Tibial artery (tissue), 4 donors: ENCODE results near the gene ARHGAP8.

ENCODE experiments used
- DNase-seq, 2 donors: peaks; one replicate each; pipeline ENCODE4 v3.0.0-alpha.2; 2019
- H3K27ac ChIP-seq, 2 donors: fragments of 200-600 bp; sonication (generic) in 1 of 2; 1 replicate in 1 of 2; 2 replicates in 1 of 2; pipeline ENCODE4 v1.5.1; 2018 to 2019; ENCODE audit warnings: mild to moderate bottlenecking in 1 of 2
- H3K27me3 ChIP-seq, 2 donors: fragments of 200-600 bp; sonication (generic) in 1 of 2; one replicate each; pipeline versions ENCODE4 v1.5.1 to v1.6.0; 2016 to 2019
- H3K36me3 ChIP-seq, 3 donors: fragments of 200-600 bp; sonication (generic) in 2 of 3; one replicate each; pipeline ENCODE4 v1.5.1; 2016 to 2019; ENCODE audit warnings: mild to moderate bottlenecking in 2 of 3
- H3K4me1 ChIP-seq, 4 donors: fragments of 200-600 bp; sonication (generic) in 2 of 4; 1 replicate in 3 of 4; 2 replicates in 1 of 4; pipeline ENCODE4 v1.5.1; 2016 to 2019
- H3K4me3 ChIP-seq, 2 donors: fragments of 200-600 bp; sonication (generic) in 1 of 2; 1 replicate in 1 of 2; 2 replicates in 1 of 2; pipeline ENCODE4 v1.5.1; 2018 to 2019; ENCODE audit warnings: mild to moderate bottlenecking in 2 of 2
- H3K9me3 ChIP-seq, 3 donors: fragments of 200-600 bp; sonication (generic) in 1 of 3; one replicate each; pipeline ENCODE4 v1.5.1; 2016 to 2019
- CTCF ChIP-seq, 2 experiments: fragments of 200-600 bp in 1 of 2; fragments of 450-650 bp in 1 of 2; IDR thresholded peaks; one replicate each; pipeline ENCODE4 v1.5.1; 2017 to 2019; ENCODE audit warnings: antibody characterized with exemption in 2 of 2, mild to moderate bottlenecking in 1 of 2, moderate library complexity in 1 of 2
- intact Hi-C: fragments of 100-400 bp; cut with DNase I; formaldehyde crosslinking; loops from one replicate; pipeline ENCODE4 v1.15.0; 2023; ENCODE audit warnings: low total_unique reads

ARHGAP8 gene

GRCh38 chr22:44764974-44765373, 12.6 kb downstream of the ARHGAP8 start:
- Histone ChIP-seq H3K36me3 (no peaks in the 10 kb centered on the region), H3K4me1 (peaks cover 0 to 9% (median 0%) of the 10 kb centered on the region in 4 donors), H3K9me3 (no peaks in the 10 kb centered on the region), H3K4me3 (no peak overlapping the region), H3K27ac (no peak overlapping the region), H3K27me3 (peaks cover 0 to 4% of the 10 kb centered on the region in 2 donors)
- no peak for DNase-seq
- TF ChIP-seq CTCF (IDR thresholded peaks at IDR 0.05), result no peak
- intact Hi-C loops, result no loop called here

- no peak for TF ChIP-seq CTCF (IDR thresholded peaks at IDR 0.05)
- Histone ChIP-seq H3K27ac (no peak overlapping the region), H3K9me3 (no peaks in the 10 kb centered on the region), H3K4me1 (peaks cover 0 to 9% (median 0%) of the 10 kb centered on the region in 4 donors), H3K4me3 (no peak overlapping the region), H3K27me3 (peaks cover 0 to 4% of the 10 kb centered on the region in 2 donors), H3K36me3 (no peaks in the 10 kb centered on the region)
- no peak for DNase-seq
- intact Hi-C loops, result no loop called here
Measured at GRCh38 chr22:44765571-44766285, 13.4 kb downstream of the ARHGAP8 start.

- DNase-seq, result no peak
- intact Hi-C loops, result no loop called here
- no peaks in the 10 kb centered on the region for H3K27me3 ChIP-seq
- no peaks in the 10 kb centered on the region for H3K9me3 ChIP-seq
- TF ChIP-seq CTCF (IDR thresholded peaks at IDR 0.05), result no peak
- no peaks in the 10 kb centered on the region for H3K4me1 ChIP-seq
- no peak overlapping the region for H3K27ac ChIP-seq
- H3K4me3 ChIP-seq, result no peak overlapping the region
- no peaks in the 10 kb centered on the region for H3K36me3 ChIP-seq
Measured at GRCh38 chr22:44773082-44773481, 20.7 kb downstream of the ARHGAP8 start.

GRCh38 chr22:44775862-44776261, 23.5 kb downstream of the ARHGAP8 start:
- TF ChIP-seq CTCF (IDR thresholded peaks at IDR 0.05), result no peak
- no peak overlapping the region for H3K27ac ChIP-seq
- H3K4me3 ChIP-seq, result no peak overlapping the region

GRCh38 chr22:44776605-44777363, 24.4 kb downstream of the ARHGAP8 start:
- H3K4me1 ChIP-seq, result no peaks in the 10 kb centered on the region
- H3K36me3 ChIP-seq, result no peaks in the 10 kb centered on the region
- DNase-seq, result no peak
- H3K27ac ChIP-seq, result no peak overlapping the region
- H3K4me3 ChIP-seq, result no peak overlapping the region
- peaks cover 0 to 13% of the 10 kb centered on the region in 2 donors for H3K27me3 ChIP-seq
- no peak for TF ChIP-seq CTCF (IDR thresholded peaks at IDR 0.05)
- intact Hi-C loops, result no loop called here
- no peaks in the 10 kb centered on the region for H3K9me3 ChIP-seq

More at GRCh38 chr22:44775862-44776261, 23.5 kb downstream of the ARHGAP8 start:
- DNase-seq, result no peak
- peaks cover 0 to 9% of the 10 kb centered on the region in 2 donors for H3K27me3 ChIP-seq
- H3K9me3 ChIP-seq, result no peaks in the 10 kb centered on the region
- no peaks in the 10 kb centered on the region for H3K4me1 ChIP-seq
- intact Hi-C loops, result no loop called here
- H3K36me3 ChIP-seq, result no peaks in the 10 kb centered on the region
